Peyer's patch (tissue), 4 donors: ENCODE results near the gene RASGRP3.

Source experiments
- CTCF ChIP-seq, 6 experiments: fragments of 450-650 bp in 4 of 6; fragments of 200-600 bp in 2 of 6; sonication (generic) in 1 of 6; IDR thresholded peaks; one replicate each; pipeline ENCODE4 v1.5.1; 2017 to 2019; ENCODE audit warnings: antibody characterized with exemption in 6 of 6, mild to moderate bottlenecking in 3 of 6, moderate library complexity in 1 of 6
- POLR2A ChIP-seq, 2 donors: fragments of 450-650 bp; IDR thresholded peaks; one replicate each; pipeline ENCODE4 v1.5.1; 2017; ENCODE audit warnings: antibody characterized with exemption in 2 of 2, mild to moderate bottlenecking in 2 of 2, moderate library complexity in 2 of 2

DNA sequence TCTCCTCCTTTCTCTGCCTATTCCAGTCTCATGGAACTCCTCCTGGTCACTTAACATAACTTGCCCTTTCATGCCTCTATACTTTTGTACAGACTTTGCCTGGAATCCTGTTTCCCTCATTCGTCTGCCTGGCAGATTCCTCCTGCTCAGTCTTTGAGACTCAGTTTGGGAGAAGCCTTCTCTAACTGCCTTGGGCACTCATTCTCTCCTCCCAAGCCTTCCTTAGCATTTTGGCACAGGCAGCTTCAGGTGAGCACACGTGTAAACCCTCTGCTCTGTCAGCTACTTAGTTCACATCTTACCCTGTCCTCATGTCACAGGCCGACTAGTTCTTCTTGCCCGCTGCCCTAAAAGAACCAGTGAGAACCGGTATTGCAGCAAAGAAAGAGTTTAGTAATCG lies 128.6 kb downstream of the RASGRP3 start:
- TF ChIP-seq CTCF (IDR thresholded peaks at IDR 0.05) (no peak), POLR2A (IDR thresholded peaks at IDR 0.05) (no peak)
